Amygdala (tissue), 56 donors: ENCODE data around the gene ALPL.
"Not testable (repeated sequence)": the region's sequence is repeated elsewhere in the genome, so short reads cannot be mapped to it uniquely, and the experiment has no call there.

ENCODE experiments used
- DNase-seq, 56 donors: peaks; one replicate each; lab custom pipeline; 2025; lab: John Stamatoyannopoulos, UW

The ALPL gene

DNA sequence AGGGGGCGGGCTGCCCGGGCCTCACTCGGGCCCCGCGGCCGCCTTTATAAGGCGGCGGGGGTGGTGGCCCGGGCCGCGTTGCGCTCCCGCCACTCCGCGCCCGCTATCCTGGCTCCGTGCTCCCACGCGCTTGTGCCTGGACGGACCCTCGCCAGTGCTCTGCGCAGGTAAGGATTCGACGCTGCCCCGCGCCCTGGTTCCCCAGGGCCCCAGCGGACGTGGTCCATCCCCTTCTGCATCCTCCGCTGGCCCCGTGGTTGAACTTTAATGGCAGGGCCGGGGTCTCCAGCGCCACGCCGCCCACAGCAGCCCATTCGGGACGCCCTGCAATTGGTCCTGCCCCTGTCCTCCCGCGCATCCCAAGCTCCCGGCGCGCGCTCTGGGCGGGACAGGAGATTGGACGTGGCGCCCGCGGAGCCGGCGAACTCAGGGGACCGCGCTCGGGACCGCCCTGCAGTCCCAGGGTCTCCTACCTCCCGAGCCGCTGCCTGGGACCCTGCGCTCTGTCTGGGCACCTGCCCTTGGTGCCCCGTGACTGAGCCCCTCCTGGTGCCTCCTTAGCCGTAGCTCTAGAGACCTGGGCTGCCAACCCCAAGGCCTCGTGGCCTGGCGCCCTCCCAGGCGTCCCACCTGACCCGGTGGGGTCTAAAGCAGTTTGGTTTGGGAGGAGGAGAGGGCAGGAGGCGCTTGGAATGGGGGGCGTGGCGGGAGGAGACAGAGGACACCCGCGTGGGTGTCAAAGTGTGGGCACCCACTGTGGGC lies at the start of gene ALPL:
ALPL (plus strand) TSS at position 73 of the 762 bp plus-strand sequence. CDS start 44,659 bp downstream, outside the sequence.
- peak in 2 of 56 donors; percentile 33 to 44 for DNase-seq

- not testable (repeated sequence) for DNase-seq
Measured at GRCh38 chr1:21465127-21465526, 44.1 kb upstream of the ALPL start.

GRCh38 chr1:21467946-21468345 lies 41.3 kb upstream of the ALPL start:
- DNase-seq = not testable (repeated sequence)

GRCh38 chr1:21468599-21468998 lies 40.6 kb upstream of the ALPL start:
- no peak for DNase-seq

DNA sequence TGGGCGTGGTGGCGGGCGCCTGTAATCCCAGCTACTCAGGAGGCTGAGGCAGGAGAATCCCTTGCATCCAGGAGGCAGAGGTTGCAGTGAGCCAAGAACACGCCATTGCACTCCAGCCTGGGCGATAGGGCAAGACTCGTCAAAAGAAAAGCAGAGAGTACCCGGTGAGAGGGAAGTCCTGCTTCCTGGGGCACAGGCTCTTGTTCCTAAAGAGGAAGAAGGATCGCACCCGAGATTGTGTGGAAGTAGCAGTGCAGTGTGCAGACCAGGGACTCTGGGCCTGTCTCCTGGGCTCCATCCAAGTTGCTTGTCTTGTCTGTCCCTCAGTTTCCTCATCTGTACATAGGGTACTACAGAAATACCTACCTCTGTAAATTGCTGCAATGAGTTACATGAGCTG lies 39.6 kb upstream of the ALPL start:
- no peak for DNase-seq

DNA sequence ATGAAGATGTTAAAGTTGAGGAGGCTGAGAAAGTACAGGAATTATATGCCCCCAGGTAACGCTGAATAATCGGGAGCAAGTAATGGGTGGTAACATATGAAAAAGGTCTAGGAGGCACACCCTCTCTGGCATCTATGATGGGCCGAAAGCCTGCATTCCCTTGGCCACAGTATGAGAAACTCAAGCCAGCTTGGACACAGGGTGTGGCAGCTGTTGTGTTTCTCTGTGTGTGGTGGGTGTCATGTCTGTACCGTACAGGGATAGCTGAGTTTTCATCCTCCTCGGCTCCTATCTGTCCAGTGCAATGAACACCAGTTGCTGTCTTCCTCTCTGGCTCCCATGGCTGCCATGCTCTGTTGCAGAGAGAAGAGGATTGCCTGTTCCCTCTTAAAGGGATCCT lies 36.4 kb upstream of the ALPL start:
- DNase-seq = no peak

DNA sequence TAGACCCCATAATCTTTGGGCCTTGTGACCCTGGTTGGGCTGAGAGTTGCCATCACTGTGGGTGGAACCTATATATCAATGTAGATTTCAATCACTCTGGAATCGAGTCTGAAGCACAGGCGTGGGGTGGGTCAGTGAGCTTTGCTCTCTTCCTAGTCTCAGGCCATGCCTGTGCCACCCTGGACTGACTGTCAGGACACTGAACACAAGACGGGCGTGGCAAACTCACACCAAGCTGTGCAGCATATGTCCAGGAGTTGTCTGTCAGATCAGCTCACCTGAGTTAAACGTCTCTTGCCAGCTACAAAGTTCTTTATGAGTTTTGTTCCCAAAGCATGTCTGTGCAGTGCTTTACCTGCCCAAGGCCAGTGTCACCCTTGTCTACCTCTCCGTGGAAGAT lies 30.9 kb upstream of the ALPL start:
- no peak for DNase-seq

GRCh38 chr1:21483881-21484280 lies 25.3 kb upstream of the ALPL start:
- not testable (repeated sequence) for DNase-seq

DNA sequence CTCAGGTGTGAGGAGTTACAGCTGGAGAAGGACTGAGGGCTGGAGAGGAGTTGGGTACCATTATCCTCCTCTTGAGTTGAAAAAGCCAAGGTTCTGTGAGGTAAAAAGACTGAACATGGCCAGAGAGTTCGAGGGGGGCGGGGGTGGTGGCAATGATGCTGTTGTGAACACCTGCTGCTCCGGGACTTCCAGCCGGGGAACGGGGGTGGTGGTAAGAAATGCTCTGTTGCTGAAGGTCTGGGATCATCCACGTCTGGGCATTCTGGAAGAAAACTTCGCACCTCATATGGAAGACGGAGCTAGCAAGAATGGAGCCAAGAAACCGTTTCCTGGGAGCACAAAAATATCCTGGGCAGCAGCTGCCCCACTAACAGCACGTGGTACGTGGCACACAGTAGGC lies 20.1 kb upstream of the ALPL start:
- no peak for DNase-seq

DNA sequence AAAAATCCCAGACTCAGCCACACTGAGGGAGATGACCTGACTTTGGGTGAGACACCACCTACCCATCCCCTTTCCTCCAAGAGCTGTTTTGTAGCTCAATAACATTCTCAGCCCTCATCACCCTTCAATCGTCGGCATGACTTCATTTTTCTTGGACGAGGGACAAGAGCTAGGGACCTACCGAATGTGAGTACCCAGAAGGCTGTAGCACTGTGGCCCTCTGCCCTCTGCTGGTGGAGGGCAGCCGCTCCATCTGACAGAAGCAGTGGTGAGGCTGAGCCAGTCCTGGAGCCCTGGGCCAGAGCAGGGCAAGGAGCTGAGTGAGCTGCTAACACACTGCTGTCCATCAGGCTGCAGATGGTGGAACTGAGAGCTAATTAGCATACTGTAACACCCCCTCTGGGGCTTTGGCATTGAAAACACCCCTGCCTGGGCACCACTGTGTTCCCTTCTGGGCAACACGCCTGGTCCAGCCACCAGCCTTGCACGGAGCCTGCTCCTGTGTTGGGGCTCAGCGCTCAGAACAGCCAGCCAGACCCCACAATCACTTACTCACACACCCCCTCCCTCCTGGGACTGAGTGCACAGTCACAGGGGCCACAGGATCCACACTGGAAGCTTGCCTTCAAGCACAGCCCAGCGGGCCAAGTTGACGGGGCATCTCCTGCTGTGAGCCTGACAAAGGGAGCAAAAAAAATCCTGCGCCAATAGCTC lies 18.3 kb upstream of the ALPL start:
- DNase-seq = peak in 7 of 56 donors; percentile 4 to 37 (median 15)

DNA sequence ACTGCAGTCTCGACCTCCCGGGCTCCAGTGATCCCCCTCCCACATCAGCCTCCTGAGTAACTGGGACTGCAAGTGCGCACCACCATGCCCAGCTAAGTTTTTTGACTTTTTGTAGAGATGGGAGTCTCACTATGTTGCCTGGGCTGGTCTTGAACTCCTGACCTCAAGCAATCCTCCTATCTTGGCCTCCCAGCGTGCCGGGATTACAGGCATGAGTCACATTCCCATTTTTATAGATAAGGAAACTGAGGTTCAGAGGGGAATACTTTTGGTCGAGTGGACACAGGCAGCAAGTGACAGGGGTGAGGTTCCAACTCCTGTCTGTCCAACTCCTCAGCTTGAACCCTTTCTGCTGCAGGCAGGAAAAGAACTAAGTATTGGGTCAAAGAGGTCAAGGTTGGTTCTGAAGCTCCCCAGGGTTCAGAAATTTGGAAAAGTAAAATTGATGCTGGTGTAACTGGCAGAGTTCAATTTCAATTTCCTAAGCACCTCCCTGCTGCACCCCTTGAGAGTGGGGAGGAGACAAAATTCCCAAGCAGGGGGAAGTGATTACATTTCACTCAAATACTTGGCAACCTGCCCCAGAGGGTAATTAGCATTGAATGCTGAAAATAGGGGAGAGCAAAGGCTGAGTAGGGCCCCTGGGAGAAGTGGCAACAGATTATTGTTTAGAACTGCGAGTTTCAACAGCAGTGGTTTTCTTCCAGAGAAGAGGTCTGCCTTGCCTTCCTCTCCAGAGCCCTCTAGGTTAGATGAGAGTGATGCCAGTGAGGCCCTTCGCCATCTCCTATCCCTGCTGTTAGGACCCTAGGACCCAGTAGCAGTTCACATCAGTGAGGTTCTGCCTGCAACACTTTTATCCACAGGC lies 17.5 kb upstream of the ALPL start:
- no peak for DNase-seq

- no peak for DNase-seq
Measured at GRCh38 chr1:21492356-21492625, 16.9 kb upstream of the ALPL start.

GRCh38 chr1:21494196-21494595 lies 15.0 kb upstream of the ALPL start:
- DNase-seq = no peak

DNA sequence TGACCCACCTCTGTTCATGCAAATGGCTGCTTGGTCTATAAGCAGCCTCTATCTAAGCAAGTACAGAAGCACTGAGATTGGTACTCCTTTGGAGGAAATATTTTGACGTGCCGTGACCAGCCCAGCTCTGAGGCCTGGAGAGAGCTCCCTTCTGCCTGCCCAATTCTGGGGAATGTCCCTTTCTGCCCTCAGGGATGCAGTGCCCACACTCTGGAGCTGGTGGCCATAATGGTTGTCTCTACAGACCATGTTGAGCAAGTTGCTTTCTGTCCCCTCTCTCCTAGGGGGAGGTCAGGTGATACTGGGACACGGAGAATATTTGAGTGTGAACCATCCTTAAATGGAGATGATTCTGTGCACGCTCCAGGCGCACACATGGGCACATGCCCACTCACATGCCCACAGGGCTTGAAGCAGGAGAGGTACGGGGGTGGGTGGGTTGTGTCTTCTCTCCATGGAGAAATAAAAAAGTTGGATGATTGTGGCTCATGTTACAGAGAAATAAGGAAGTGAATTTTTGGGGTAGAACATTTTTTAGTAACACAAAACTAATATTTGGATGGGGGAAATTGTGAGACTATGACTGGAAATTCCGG lies 13.9 kb upstream of the ALPL start:
- no peak for DNase-seq

DNA sequence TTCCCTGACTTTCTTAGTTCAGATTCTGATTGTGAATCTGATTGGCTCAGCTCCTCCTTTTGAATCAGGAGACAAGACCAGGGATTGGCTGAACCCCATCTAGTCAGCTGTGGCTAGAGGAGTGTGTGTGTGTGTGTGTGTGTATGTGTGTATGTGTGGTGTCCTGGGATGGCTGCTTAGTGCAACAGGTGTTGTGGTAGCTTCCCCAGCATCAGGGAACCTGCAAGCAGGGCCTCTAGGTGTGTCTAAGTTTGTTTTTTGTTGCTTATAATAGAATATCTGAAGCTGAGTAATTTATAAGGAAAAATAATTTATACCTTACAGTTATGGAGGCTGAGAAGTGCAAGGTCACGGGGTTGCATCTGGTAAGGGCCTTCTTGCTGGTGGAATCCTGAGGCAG lies 13.2 kb upstream of the ALPL start:
- DNase-seq = no peak

DNA sequence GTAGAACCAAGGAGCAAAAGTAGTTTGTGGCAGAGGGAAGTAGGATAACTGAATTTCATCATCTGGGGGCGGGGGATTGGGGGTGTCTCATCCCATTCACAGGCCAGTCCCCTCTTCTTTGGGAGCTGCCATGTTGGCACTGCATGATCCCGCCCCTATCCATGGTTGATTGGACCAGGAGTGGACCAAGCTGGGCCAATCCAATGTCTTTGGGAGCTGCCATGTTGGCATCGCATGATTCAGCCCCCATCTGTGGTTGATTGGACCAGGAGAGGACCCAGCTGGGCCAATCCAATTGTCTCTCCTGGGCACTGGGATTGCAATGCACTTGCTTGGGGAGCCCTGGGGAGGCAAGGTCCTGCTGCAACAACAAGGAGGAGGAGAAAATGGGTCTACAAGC lies 12.3 kb upstream of the ALPL start:
- no peak for DNase-seq

- DNase-seq = no peak
Measured at GRCh38 chr1:21497466-21498061, 11.7 kb upstream of the ALPL start.

GRCh38 chr1:21499283-21499950 lies 9.8 kb upstream of the ALPL start:
- no peak for DNase-seq

DNA sequence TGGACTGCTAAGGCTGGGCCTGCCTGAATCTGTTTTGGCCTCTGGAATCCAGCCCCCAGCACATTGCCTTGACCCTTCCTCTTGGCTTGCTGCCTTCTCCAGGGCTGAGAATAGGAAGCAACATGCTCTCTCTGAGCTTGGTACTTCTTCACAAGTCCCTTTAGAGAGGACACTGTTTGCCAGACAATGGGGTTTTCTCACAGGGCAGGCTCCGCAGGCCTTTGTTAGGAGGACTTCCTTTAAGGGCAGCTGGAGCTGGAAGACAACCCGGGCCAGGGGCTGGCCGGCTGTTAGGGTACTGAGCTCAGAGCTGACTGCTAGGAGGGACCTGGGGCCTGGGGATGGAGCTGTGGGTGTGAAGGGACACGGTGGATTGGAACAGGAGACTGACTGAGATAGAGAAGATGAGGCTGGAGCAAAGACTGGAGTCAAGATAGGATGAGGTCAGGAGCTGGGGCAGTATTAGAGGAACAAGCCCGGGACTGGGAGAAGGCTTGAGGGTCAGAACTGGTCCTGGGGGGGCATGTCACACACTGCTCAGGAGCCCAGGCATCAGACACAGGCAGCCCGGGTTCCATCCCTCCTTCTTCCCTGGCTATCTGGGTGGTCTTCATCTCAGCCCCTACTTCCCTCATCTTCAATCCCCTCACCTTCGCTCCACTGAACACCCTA lies 5.4 kb upstream of the ALPL start:
- peak in 9 of 56 donors; percentile 3 to 59 (median 34) for DNase-seq
